Stimulated activated CD8-positive, alpha-beta memory T cell treated with anti-CD3 and anti-CD28 coated beads, Interleukin-4, amount 100 ng/mL, for 4 hours (primary cell): Measurements from ENCODE around the gene UQCC2.
A peak's percentile ranks its signal among the peaks of the same experiment; 100 is the strongest.

ENCODE experiments used
- DNase-seq, 2 donors: peaks; one replicate each; pipeline ENCODE4 v3.0.0-alpha.2; 2020; ENCODE audit warnings: low read depth in 2 of 2, low spot score in 1 of 2

The UQCC2 gene

GRCh38 chr6:33744001-33744848, 32.7 kb upstream of the UQCC2 start:
- DNase-seq = peak; percentile 41 to 55

GRCh38 chr6:33742837-33743236, 31.3 kb upstream of the UQCC2 start:
- DNase-seq = no peak

GRCh38 chr6:33742092-33742491, 30.6 kb upstream of the UQCC2 start:
- DNase-seq = no peak

- DNase-seq = no peak
Measured at GRCh38 chr6:33740794-33741193, 29.3 kb upstream of the UQCC2 start.

- DNase-seq = no peak
Measured at GRCh38 chr6:33740204-33740608, 28.7 kb upstream of the UQCC2 start.

GRCh38 chr6:33739571-33739970, 28.1 kb upstream of the UQCC2 start:
- DNase-seq = no peak

- DNase-seq = no peak
Measured at GRCh38 chr6:33738879-33739278, 27.4 kb upstream of the UQCC2 start.

GRCh38 chr6:33738153-33738552, 26.7 kb upstream of the UQCC2 start:
- DNase-seq = no peak

- no peak for DNase-seq
Measured at GRCh38 chr6:33737267-33738026, 25.9 kb upstream of the UQCC2 start.

GRCh38 chr6:33735216-33735615, 23.7 kb upstream of the UQCC2 start:
- no peak for DNase-seq

GRCh38 chr6:33733709-33734007, 22.2 kb upstream of the UQCC2 start:
- DNase-seq = no peak

- no peak for DNase-seq
Measured at GRCh38 chr6:33732817-33733708, 21.6 kb upstream of the UQCC2 start.

- no peak for DNase-seq
Measured at GRCh38 chr6:33732385-33732784, 20.9 kb upstream of the UQCC2 start.

- DNase-seq = no peak
Measured at GRCh38 chr6:33731751-33732282, 20.3 kb upstream of the UQCC2 start.

GRCh38 chr6:33731035-33731434, 19.5 kb upstream of the UQCC2 start:
- no peak for DNase-seq

GRCh38 chr6:33730611-33731010, 19.1 kb upstream of the UQCC2 start:
- no peak for DNase-seq

- no peak for DNase-seq
Measured at GRCh38 chr6:33729059-33729458, 17.6 kb upstream of the UQCC2 start.

- no peak for DNase-seq
Measured at GRCh38 chr6:33728438-33728837, 16.9 kb upstream of the UQCC2 start.

GRCh38 chr6:33727932-33728331, 16.4 kb upstream of the UQCC2 start:
- DNase-seq = no peak

- DNase-seq = no peak
Measured at GRCh38 chr6:33727126-33727525, 15.6 kb upstream of the UQCC2 start.

GRCh38 chr6:33726696-33727095, 15.2 kb upstream of the UQCC2 start:
- no peak for DNase-seq
